B cell (primary cell): Measurements from ENCODE around the gene FAM83B. TPM values are rescaled to one million over a fixed set of nuclear protein-coding genes. Genes with fewer than 3 reads are reported as not detected.

Experiments used
- ATAC-seq: fragments of 200-7000 bp; cut with Tn5 transposase; one replicate; pipeline ENCODE4 v1.10.0; 2021; ENCODE audit warnings: low read depth, mild to moderate bottlenecking, moderate number of reproducible peaks, moderate library complexity
- CTCF ChIA-PET: fragments of 350-600 bp; sonication (Branson Sonifier 250); formaldehyde crosslinking; loops from one replicate; lab custom pipeline; 2021; ENCODE audit warnings: antibody characterized with exemption, inconsistent platforms; lab: Charles Lee
- POLR2A ChIA-PET: fragments of 350-600 bp; sonication (Branson Sonifier 250); formaldehyde crosslinking; loops from one replicate; lab custom pipeline; 2021; ENCODE audit warnings: antibody characterized with exemption; lab: Charles Lee
- DNase-seq: peaks from one replicate; pipeline ENCODE4 v3.0.0; 2013
- H2AFZ ChIP-seq: 2 replicates; pipeline ENCODE4 v1.6.1; 2012; ENCODE audit warnings: mild to moderate bottlenecking, low read depth, low read length; ENCODE audit not compliant: insufficient read depth, poor library complexity, severe bottlenecking
- H3K27ac ChIP-seq, 2 donors: 1 replicate in 1 of 2; 2 replicates in 1 of 2; pipeline ENCODE4 v1.5.1; 2012 to 2013; ENCODE audit warnings: low read length in 2 of 2, mild to moderate bottlenecking in 2 of 2, moderate library complexity in 1 of 2
- H3K27me3 ChIP-seq, 4 experiments: fragments of 200-600 bp in 1 of 4; sonication (generic) in 1 of 4; replicated peaks in 1 of 4; 1 replicate in 2 of 4; 2 replicates in 2 of 4; pipeline versions ENCODE4 v1.6.1 to v1.7.0; 2013 to 2016; ENCODE audit warnings: low read length in 3 of 4, mild to moderate bottlenecking in 2 of 4, mixed read lengths in 1 of 4, moderate library complexity in 1 of 4; ENCODE audit not compliant: insufficient read depth in 4 of 4, control insufficient read depth in 3 of 4; ENCODE audit errors: control extremely low read depth in 1 of 4
- H3K36me3 ChIP-seq, 2 experiments: replicated peaks in 1 of 2; 1 replicate in 1 of 2; 2 replicates in 1 of 2; pipeline versions ENCODE4 v1.6.1 to v1.7.1; 2013; ENCODE audit warnings: low read length in 1 of 2; ENCODE audit not compliant: insufficient read depth in 2 of 2, control insufficient read depth in 1 of 2; ENCODE audit errors: control extremely low read depth in 1 of 2, extremely low read depth in 1 of 2
- H3K4me1 ChIP-seq, 2 donors: fragments of 200-600 bp in 1 of 2; sonication (generic) in 1 of 2; 1 replicate in 1 of 2; 2 replicates in 1 of 2; pipeline versions ENCODE4 v1.5.1 to v1.6.1; 2013 to 2017; ENCODE audit warnings: low read length in 2 of 2; ENCODE audit not compliant: control insufficient read depth in 2 of 2, insufficient read depth in 2 of 2
- H3K4me2 ChIP-seq: replicated peaks from 2 replicates; pipeline ENCODE3; 2012; ENCODE audit warnings: mild to moderate bottlenecking, low read depth, low read length; ENCODE audit not compliant: poor library complexity, severe bottlenecking
- H3K4me3 ChIP-seq, 5 experiments: fragments of 200-600 bp in 1 of 5; sonication (generic) in 1 of 5; 1 replicate in 3 of 5; 2 replicates in 2 of 5; pipeline versions ENCODE4 v1.5.1 to v1.7.0; 2011 to 2016; ENCODE audit warnings: low read length in 4 of 5, mild to moderate bottlenecking in 4 of 5, low read depth in 2 of 5, control low read depth in 1 of 5, moderate library complexity in 1 of 5; ENCODE audit not compliant: insufficient read depth in 1 of 5; ENCODE audit errors: control extremely low read depth in 1 of 5, extremely low read depth in 1 of 5
- H3K79me2 ChIP-seq: fragments of 200-600 bp; sonication (generic); one replicate; pipeline ENCODE4 v1.6.0; 2016; ENCODE audit warnings: low read length; ENCODE audit not compliant: control insufficient read depth, insufficient read depth
- H3K9ac ChIP-seq: fragments of 200-600 bp; sonication (generic); 2 replicates; pipeline ENCODE4 v1.6.1; 2017; ENCODE audit warnings: mild to moderate bottlenecking, low read length, moderate library complexity
- H3K9me3 ChIP-seq, 3 donors: one replicate each; pipeline versions ENCODE4 v1.6.1 to v1.7.1; 2013; ENCODE audit warnings: low read length in 2 of 3; ENCODE audit not compliant: control insufficient read depth in 2 of 3, insufficient read depth in 1 of 3; ENCODE audit errors: control extremely low read depth in 1 of 3
- H4K20me1 ChIP-seq: 2 replicates; pipeline ENCODE4 v1.6.0; 2012; ENCODE audit warnings: mild to moderate bottlenecking, low read length; ENCODE audit not compliant: insufficient read depth, control insufficient read depth, poor library complexity, severe bottlenecking
- H3K27ac Mint-ChIP-seq: one replicate; pipeline ENCODE4 v1.8.0; 2021; ENCODE audit warnings: mixed read lengths
- H3K27me3 Mint-ChIP-seq: one replicate; pipeline ENCODE4 v1.8.0; 2021; ENCODE audit warnings: mixed read lengths
- H3K4me1 Mint-ChIP-seq: one replicate; pipeline ENCODE4 v1.8.0; 2021; ENCODE audit warnings: mixed read lengths
- H3K4me3 Mint-ChIP-seq: one replicate; pipeline ENCODE4 v1.8.0; 2021; ENCODE audit warnings: mixed read lengths
- H3K9me3 Mint-ChIP-seq: one replicate; pipeline ENCODE4 v1.8.0; 2022; ENCODE audit warnings: mixed read lengths; ENCODE audit not compliant: insufficient read depth
- EZH2 ChIP-seq: IDR thresholded peaks from 2 replicates; pipeline ENCODE4 v1.6.1; 2012; ENCODE audit warnings: borderline replicate concordance, low read depth, mild to moderate bottlenecking, moderate library complexity, low read length; ENCODE audit not compliant: insufficient read depth, poor library complexity, severe bottlenecking
- WGBS: methylation state at CpG from one replicate; pipeline ENCODE4 v1.1.5; 2013; ENCODE audit warnings: missing lambda C conversion rate; ENCODE audit not compliant: insufficient coverage; 5-methylcytosine and 5-hydroxymethylcytosine counted together
- intact Hi-C: fragments of 100-400 bp; cut with micrococcal nuclease; formaldehyde crosslinking; loops from one replicate; pipeline ENCODE4 v1.10.0; 2022
- polyA plus RNA-seq: library from polyadenylated mRNA; depleted of rRNA; stranded (reverse); fragments of >200 nt; gene quantifications from 2 replicates; pipeline ENCODE4 v1.2.3, GENCODE V29; 2012
- total RNA-seq, 2 donors: library from RNA; stranded (reverse); fragments of 120-200 nt in 1 of 2; gene quantifications; 1 replicate in 1 of 2; 2 replicates in 1 of 2; pipeline versions ENCODE4 v1.2.3 to v1.2.4, GENCODE V29; 2013 to 2022
- TF ChIP-seq, protein P1 (sequence below): fragments of 200-600 bp; IDR thresholded peaks from one replicate; pipeline ENCODE4 v1.8.0; 2022; ENCODE audit warnings: antibody characterized with exemption, mild to moderate bottlenecking

FAM83B gene
- total and polyA plus RNA-seq, 2 donors (not counting 1 experiment from before 2014, with no cell fraction given), result not detected

GRCh38 chr6:54892831-54893230, 46.3 kb downstream of the FAM83B start:
- Histone ChIP-seq H3K9ac (no peak overlapping the region), H3K4me3 (no peak overlapping the region), H3K4me1 (no peaks in the 10 kb centered on the region), H4K20me1 (no peaks in the 10 kb centered on the region), H2AFZ (no peak overlapping the region), H3K36me3 (no peaks in the 10 kb centered on the region), H3K4me2 (no peak overlapping the region), H3K79me2 (no peaks in the 10 kb centered on the region), H3K27me3 (no peaks in the 10 kb centered on the region), H3K27ac (no peak overlapping the region), H3K9me3 (no peaks in the 10 kb centered on the region)
- H3K27ac Mint-ChIP-seq, result no peak overlapping the region
- intact Hi-C loops, result no loop called here
- ChIA-PET POLR2A (no interaction called here), CTCF (no interaction called here)
- no peaks in the 10 kb centered on the region for H3K27me3 Mint-ChIP-seq
- H3K9me3 Mint-ChIP-seq, result no peaks in the 10 kb centered on the region
- no peak for ATAC-seq
- H3K4me1 Mint-ChIP-seq, result no peaks in the 10 kb centered on the region
- no CpG with 5 or more reads among the region's 1 CpG for WGBS
- TF ChIP-seq, protein P1, sequence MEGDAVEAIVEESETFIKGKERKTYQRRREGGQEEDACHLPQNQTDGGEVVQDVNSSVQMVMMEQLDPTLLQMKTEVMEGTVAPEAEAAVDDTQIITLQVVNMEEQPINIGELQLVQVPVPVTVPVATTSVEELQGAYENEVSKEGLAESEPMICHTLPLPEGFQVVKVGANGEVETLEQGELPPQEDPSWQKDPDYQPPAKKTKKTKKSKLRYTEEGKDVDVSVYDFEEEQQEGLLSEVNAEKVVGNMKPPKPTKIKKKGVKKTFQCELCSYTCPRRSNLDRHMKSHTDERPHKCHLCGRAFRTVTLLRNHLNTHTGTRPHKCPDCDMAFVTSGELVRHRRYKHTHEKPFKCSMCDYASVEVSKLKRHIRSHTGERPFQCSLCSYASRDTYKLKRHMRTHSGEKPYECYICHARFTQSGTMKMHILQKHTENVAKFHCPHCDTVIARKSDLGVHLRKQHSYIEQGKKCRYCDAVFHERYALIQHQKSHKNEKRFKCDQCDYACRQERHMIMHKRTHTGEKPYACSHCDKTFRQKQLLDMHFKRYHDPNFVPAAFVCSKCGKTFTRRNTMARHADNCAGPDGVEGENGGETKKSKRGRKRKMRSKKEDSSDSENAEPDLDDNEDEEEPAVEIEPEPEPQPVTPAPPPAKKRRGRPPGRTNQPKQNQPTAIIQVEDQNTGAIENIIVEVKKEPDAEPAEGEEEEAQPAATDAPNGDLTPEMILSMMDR, result no peak
- TF ChIP-seq EZH2, result no peak
- H3K4me3 Mint-ChIP-seq, result no peak overlapping the region
- DNase-seq, result no peak

DNA sequence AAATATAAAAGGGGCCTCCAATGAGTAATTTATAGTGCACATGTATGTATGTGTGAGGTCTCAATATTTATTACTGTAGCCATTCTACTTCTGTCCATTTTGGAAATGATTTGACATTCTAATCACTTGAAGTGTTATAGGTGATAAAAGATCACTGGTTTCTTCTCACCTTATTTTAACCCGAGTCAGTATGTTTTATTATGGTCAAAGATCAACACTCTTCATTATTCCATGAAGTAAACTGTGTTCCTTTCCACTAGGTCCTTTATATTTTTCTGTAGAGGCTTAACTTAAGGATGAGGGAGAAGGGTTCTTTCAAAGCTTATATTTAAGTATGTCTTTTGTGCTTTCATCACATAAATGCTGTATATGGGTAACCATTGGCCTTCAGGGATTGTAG, 47.2 kb downstream of the FAM83B start:
- intact Hi-C loops, result no loop called here
- Histone ChIP-seq H4K20me1 (no peaks in the 10 kb centered on the region), H3K27ac (no peak overlapping the region), H2AFZ (no peak overlapping the region), H3K4me3 (no peak overlapping the region), H3K36me3 (no peaks in the 10 kb centered on the region), H3K9me3 (no peaks in the 10 kb centered on the region), H3K4me2 (no peak overlapping the region), H3K4me1 (no peaks in the 10 kb centered on the region), H3K27me3 (no peaks in the 10 kb centered on the region), H3K79me2 (no peaks in the 10 kb centered on the region), H3K9ac (no peak overlapping the region)
- no peak overlapping the region for H3K27ac Mint-ChIP-seq
- no peak overlapping the region for H3K4me3 Mint-ChIP-seq
- TF ChIP-seq, protein P1, result no peak
- TF ChIP-seq EZH2, result no peak
- POLR2A ChIA-PET, result no interaction called here
- DNase-seq, result no peak
- no peaks in the 10 kb centered on the region for H3K9me3 Mint-ChIP-seq
- ATAC-seq, result no peak
- CTCF ChIA-PET, result interaction anchor here (0.7 kb wide), 1 partner anchor 111 kb away, joined by 3 read pairs; no protein-coding TSS in a partner anchor
- no peaks in the 10 kb centered on the region for H3K4me1 Mint-ChIP-seq
- no peaks in the 10 kb centered on the region for H3K27me3 Mint-ChIP-seq
- WGBS, result no CpG with 5 or more reads among the region's 1 CpG
